DMS53 treated with DMSO at 0.1 percent for 48 hours (cell line): ENCODE data around the gene SRRM2.

Experiments used
- DNase-seq: peaks from one replicate; lab custom pipeline; 2025; ENCODE audit not compliant: unreplicated experiment; lab: John Stamatoyannopoulos, UW

SRRM2 gene

DNA sequence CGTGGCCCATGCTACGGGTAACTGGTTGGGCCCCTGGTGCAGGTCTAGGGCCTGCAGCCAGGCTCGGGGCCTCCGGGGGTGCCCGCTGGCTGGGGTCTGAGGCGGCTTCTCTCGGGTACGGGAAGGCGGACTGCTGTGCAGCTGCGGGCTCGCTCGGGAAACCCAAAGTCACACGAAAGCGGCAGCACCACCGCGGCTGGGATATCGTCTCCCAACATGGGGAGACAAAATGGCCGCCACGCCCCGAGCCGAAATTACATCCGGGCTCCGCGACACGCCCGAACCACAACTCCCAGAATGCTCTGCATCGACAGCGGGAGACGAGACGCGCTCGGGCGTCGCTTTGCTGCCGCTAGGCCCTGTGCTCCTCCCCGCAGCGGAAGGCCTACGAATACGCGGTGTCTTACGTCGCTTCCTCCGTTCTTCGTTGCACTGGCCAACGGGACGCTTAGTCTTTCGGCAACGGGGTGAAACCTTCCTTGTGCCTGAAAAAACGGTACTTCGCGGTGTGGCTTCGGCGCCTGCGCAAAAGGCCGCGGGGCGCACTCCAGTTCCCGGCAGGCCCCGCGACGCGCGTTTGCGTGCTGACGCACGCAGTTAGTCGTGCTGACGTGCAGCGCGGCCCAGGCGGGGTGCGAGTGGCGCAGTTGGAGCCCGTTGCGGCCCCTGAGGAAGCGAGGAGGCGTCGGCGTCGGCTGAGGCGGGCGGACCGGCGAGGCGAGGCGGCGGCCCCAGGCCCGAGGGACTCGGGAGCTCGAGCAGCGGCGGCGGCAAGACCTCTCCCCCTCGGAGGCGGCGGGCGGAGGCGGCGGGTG, at the start of gene SRRM2:
Gene SRRM2 (plus strand): TSS at position 604 of the 815 bp plus-strand sequence. CDS start 3,727 bp downstream, outside the sequence.
- DNase-seq: peak; percentile 88

DNA sequence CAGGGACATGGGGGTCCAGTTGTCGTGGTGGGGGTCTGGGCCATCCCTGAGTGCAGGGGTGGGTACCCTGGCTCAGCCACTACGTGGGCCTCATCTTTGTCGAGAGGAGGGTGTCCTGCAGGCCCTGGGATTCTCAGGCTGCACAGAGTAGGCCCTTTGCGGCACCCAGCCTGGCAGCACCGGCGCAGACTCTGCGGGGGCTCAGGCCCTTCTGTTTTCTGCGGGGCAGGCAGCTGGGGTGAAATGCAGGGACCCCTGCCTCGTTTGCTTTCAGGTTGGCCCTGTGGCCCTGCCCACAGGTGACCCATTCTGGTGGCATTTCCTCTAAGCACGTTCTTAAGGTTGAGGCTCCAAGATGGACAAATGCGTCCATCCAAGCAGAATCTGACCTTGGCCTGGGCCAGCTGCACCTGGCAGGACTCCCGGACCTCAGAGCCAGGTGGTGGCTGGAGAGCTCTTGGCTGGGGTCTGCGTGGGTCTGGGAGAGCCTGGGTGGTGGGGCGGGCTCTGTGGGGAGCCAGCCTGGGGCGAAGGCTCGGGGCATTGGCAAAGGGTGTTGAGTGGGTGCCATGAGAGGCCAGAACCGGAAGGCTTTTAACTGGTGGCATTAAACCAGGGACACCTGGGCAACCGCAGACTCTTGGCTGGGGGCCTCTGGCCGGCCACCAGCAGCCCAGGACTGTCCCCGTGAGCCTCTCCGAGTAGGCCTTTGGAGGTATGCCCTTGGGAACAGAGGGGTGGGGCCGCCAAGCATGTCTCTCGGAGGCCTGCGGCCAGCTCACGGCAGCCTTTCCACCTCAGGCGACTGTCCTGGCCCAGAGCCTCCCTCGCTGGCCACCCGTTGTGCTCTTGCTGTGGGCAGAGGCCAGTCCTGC, 49.3 kb upstream of the SRRM2 start:
- no peak for DNase-seq

DNA sequence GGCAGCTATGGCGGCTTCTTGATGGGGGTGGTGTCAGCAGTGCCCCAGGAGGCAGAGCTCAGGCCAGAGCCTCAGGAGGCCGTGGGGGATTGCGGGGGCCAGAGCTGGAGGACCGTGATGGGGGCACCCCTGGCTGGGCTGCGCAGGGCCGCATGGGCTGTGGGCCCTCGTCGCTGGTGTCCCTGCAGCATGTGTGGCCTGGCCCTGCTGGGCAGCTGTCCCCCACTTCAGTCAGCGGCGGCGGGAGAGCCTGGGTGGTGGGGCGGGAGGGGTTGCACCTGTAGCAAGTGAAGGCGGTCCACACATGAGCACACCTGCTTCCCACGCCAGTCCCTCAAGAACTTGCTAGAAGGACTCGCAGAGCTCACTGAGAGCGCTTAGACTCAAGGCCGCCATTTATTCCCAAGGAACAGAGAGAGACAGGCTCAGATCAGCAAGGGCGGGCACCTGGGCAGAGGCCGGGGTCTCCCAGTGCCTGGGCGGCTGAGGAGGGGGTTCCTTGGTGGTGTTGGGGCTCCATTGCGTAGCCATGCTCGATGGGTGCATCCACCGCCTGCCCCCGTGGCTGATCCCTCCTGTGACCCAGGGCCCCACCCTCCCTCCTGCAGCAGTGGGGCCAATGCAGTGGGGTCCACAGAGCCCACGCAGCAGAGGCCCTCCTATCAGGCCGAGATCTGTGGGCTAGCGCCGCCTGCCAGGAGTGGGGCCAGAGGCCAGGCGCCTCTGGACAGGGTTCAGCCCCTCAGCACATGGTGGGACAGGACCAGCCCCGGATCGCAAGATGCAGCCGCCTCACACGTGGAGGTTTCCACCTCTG, 48.1 kb upstream of the SRRM2 start:
- no peak for DNase-seq

- DNase-seq: no peak
Observed at GRCh38 chr16:2704983-2705275, 47.5 kb upstream of the SRRM2 start.

DNA sequence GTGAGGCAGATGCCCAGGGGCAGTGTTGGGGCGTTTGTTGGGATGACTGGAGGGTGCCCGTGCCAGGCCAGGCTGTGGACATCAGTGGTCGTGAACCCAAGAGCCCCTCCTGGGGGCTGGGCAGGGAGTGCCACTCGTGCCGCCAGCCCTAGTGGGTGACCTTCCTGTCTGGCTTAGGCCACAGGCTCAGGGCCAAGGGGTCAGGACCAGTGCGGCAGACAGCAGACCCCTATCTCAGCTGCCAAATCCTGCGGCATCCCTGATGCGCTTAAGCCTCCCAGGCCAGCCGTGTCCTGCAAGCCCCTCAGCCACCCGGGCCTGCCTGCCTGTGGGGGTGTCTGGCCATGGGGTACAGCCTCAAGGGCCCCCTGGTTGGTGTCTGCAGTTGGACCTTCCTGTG, 47.1 kb upstream of the SRRM2 start:
- DNase-seq: no peak

DNA sequence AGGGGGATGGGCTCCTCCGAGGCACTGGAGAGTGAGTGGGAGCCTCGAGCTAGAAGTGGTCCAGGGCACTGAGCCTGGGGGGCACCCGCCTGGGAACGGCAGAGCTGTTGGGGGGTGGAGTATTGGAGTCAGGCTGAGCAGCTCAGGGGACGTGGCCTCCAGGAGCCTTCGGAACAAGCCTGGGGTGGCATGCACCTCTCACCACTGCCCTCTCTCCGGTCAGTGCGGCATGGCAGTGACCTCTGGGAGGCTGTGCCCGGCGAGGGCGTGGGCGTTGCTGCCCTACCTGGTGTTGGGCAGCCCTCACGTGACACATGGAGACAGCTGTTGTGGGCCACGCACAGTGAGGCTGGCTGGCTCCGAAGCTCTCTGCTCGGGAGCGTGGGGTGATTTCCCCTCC, 46.4 kb upstream of the SRRM2 start:
- DNase-seq: no peak

- no peak for DNase-seq
Observed at GRCh38 chr16:2706611-2707311, 45.7 kb upstream of the SRRM2 start.

DNA sequence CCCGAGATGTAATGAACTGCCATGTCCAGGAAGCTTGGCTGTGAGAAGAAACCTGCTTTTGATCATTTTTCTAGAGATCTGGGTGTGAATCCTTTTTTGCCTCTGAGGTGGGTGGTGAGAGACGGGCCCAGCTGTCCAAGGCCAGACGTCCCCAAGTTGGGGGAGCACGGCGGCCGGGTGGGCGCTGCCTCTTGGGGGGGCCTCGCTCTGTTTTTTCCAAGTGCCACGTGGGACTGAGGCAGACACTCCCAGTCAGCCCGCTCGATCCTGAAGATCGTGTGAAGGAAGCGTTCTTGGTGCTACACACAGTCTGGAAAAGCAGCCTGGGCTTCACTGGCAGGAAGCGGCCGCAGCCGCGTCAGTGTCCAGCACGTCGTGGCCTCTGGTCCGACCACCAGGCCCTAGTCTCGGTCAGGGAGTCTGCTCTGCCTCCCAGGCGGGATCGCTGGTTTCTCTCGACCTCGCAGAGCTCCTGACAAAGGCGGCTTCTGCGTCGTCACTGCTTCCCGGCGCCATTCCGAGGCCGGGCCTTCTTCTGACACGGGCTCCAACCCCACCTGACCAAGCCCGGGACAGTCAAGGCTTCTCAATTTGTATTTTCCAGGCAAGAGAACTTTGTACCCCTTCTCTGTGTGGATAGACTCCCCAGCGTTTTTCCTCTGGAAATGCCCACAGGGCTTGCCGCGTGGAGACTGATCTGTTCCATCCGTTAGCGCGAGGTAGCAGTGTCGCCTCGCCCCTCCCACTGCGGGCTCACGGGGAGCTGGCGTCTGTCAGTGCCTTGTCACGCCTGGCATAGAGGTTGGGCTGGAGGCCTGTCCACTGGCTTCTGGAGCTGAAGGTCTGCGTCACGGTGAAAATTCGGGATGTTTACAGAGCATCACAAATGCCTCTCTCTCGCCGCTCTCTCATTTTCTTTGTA, 44.8 kb upstream of the SRRM2 start:
- DNase-seq: no peak

DNA sequence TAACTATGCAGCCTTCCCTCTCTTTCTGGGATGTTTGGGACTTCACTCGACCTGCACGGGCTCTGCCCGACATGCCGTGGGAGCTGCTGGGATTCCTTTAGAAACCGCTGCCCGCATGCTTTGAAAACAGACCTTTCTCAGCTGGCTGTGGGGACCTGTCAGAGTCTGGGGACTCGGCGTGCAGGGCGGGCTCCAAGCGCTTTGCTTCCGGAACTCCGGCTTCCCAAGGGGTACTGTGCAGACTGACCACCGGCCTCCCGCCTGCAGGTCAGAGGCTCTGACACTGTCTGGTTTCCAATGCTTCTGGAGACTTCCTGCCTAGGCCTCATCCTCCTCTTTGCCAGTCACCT, 44.2 kb upstream of the SRRM2 start:
- no peak for DNase-seq

DNA sequence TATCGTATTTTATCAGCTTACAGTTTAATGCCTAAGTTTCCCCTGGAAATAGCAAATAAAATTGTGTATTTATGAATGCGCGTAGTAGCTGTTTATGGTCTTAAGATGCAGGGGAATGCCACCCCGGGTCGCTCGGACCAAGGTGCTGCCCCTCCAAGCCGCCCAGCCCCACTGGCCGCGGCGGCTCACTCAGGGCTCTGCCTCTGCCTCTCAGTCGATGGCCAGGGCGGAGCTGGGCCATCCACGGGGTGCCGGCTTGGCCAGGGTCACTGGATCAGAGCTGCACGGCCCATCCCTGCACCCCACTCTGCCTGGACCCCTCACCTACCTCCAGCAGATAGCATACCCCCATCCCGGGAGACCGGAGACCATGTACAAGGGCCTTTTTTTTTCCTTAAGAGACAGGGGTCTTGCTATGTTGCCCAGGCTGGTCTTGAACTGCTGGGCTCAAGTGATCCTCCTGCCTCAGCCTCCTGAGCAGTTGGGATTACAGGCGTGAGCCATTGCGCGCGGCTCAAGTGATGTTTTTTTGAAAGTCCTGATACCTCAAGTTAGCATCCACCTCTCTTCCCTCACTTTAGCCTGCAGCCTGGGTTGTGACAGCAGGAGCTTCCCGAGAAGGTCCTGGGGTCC, 43.4 kb upstream of the SRRM2 start:
- DNase-seq: no peak

DNA sequence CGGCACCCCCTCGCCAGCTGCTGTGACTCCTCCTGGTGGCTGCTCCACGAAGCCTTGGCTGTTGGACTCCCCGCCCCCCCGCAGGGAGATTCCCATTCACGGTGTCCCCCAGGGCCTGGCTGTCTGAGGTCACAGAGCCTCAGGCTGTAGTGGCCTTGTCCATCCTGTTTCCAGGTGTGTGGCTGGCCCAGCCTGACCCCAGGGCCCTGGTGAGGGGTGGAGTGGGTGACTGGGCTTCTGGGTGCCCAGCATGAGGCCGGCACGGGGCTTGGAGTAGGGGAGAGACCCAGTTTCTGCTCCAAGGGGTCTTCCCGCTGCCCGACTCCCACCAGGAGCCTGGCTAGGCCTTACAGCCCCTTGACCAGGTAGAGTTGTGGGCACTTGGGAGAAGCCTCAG, 42.9 kb upstream of the SRRM2 start:
- no peak for DNase-seq

DNA sequence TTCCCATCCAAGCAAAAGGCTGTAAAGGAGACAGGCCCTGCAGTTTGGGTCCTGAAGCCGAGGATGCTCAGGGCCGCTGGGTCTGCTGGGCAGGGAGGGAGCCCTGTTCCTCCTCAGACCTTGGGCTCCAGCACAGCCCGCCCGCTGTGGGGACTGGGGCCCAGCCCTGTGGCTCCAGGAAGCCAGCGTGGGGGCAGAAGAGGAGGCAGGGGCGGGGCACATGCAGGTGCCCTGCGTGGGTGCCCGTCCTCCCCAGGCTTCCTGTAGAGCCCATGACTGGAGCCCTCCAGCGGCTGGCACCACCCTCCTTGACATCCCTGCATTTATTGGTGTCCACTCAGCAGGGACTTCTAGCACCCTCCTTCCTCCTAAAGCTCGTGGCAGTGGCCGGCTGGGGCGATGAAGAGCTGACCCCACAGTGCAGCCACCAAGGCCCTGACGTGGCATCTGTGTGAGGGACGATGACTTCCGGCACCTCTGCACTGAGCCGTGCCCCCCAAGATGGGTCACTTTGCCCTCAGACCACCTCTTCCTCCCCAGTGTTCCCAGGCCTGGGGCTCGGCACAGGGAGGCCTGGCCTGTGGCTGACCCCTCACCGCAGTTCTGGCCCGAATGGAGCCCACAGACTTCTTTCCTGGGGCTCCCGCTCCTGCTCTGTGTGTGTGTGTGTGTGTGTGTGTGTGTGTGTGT, 42.3 kb upstream of the SRRM2 start:
- DNase-seq: no peak

GRCh38 chr16:2710711-2711231, 41.7 kb upstream of the SRRM2 start:
- DNase-seq: no peak

- DNase-seq: no peak
Observed at GRCh38 chr16:2711370-2712062, 40.9 kb upstream of the SRRM2 start.

DNA sequence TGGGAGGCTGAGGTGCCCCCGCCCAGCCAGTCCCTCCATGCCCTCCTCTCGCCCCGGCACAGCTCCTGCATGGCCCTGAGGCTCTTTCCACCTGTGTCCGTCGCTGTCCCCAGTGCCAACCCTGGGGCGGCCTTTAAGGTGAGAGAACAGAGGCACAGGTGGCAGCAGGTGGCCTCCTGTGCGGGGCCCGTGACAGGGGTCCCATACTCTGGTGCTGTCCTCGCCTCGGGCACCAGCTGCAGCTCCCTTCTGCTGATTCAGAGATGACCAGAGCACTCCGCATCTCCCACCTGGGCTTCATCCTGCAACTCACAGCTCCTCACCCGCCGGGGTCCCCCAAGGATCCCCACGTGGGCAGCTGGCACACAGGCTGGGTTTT, 40.4 kb upstream of the SRRM2 start:
- no peak for DNase-seq

DNA sequence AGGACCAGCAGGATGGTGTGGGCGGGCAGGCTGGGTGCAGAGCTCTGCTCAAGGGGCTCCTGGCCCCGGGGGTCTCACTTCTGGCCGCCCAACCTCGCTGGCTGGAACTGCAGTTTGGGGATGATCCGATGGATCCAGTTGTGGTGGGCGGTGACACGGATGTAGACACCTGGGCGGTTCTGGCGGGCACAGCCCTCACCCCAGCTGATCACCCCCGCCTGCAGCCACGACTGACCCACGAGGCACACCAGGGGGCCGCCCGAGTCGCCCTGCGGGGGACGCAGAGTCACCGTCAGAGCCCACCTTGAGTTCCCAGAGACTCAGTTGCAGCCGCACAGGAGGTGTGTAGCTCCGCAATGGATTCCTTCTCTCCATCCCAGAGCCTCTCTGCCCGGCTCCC, 39.9 kb upstream of the SRRM2 start:
- no peak for DNase-seq

DNA sequence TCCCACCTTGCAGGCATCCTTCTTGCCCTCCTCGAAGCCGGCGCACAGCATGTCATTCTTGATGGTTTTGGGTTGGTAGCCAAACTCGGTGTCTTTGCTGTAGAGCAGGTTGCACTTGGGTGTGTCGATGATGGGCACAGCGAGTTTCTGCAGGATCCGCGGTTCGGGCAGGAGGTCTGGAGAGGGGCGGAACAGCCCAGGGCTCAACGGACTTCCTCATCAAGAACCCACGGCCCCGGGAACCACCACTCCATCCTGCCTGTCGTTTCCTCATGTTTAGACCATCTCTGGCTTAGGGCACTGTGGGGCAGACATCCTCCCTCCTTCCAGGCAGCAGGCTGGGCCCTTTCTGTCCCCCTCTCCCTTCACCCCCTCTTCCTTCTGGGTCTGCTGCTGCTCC, 38.9 kb upstream of the SRRM2 start:
- no peak for DNase-seq
